Smooth muscle cell of the pulmonary artery (primary cell): Measurements from ENCODE around the gene TOGARAM2. TPM values are rescaled to one million over a fixed set of nuclear protein-coding genes. Genes with fewer than 3 reads are reported as not detected.

Experiments used
- total RNA-seq: library from RNA; depleted of rRNA; stranded (reverse); fragments of >200 nt; gene quantifications from 2 replicates; pipeline ENCODE4 v1.2.3, GENCODE V29; 2014

TOGARAM2 gene
- total RNA-seq = under 0.01 and 0.03 TPM in 2 replicates

DNA sequence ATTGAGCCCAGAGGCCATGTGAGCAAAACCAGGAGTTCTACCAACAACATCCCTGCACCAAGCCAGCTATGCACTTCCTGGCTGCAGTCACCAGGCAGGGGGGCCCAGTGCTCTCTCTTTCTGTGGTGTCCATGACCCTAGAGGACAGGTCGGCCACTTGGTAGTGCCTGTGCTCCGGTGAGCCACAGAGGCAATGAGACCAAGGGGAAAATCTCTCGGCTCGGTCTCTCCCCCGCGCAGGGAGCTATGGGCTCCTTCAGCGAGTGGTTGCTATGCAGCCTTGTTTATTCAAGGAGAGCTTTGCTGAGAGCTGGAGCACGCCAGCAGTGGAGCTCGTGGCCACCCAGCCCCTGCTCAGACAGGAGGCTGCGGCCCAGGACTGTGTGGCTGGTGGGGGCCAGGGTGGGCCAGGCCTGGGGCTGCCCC lies at the start of gene TOGARAM2:
TOGARAM2 (plus strand) TSS at position 283 of the 426 bp plus-strand sequence. CDS start 13,537 bp downstream, outside the sequence.

DNA sequence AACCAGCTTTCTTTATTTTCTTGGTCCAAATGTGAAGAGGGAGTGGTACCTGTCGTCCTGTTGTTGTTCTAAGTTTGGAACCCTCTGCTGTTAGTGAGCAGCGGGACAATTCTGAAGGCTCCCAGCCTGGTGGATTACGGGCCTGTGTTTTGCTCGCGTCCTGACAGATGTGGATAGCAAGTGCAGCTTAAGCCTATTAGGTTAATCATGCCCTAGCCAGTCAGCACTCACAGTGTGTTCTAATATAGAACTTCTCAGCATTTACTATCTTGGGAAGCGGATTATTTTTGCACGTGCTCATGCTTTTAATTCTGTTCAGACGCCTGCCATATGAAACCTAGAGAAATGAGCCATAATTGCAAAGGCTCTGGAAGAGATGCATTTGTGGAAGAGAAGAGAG lies 93.3 kb downstream of the TOGARAM2 start, which contains the start of gene PCARE:
PCARE (minus strand) TSS at position 113 of the 400 bp plus-strand sequence. CDS start 262 bp downstream, outside the sequence.

Other genes starting within 250 kb of the TOGARAM2 start
- gene PPP1CB, start 229.5 kb upstream of the TOGARAM2 start, total RNA-seq = 142 and 165 TPM in 2 replicates
- 0.83 and 0.91 TPM in 2 replicates for gene SPDYA, start 170.5 kb upstream of the TOGARAM2 start, total RNA-seq
- gene TRMT61B, start 111.0 kb upstream of the TOGARAM2 start, total RNA-seq = 11.4 and 16.0 TPM in 2 replicates
- gene WDR43, start 86.6 kb upstream of the TOGARAM2 start, total RNA-seq = 51.9 and 82.5 TPM in 2 replicates
- gene PCARE, start 93.2 kb downstream of the TOGARAM2 start, total RNA-seq = not detected in 2 replicates
- 42.6 and 66.8 TPM in 2 replicates for gene CLIP4, start 134.1 kb downstream of the TOGARAM2 start, total RNA-seq